DND-41 (cell line): ENCODE data around the gene ERCC4.

Experiments
- ATAC-seq: fragments of 200-7000 bp; cut with Tn5 transposase; 3 replicates; pipeline ENCODE4 v1.9.1; 2021; ENCODE audit warnings: low read depth; ENCODE audit not compliant: insufficient read depth
- DNase-seq: peaks from one replicate; pipeline ENCODE4 v3.0.0-alpha.2; 2020
- H2AFZ ChIP-seq: 2 replicates; pipeline ENCODE4 v1.6.0; 2012; ENCODE audit warnings: low read depth, low read length
- H3K27ac ChIP-seq: 2 replicates; pipeline ENCODE4 v1.5.1; 2012; ENCODE audit warnings: low read length, inconsistent platforms
- H3K27me3 ChIP-seq: fragments of 200-600 bp; sonication (generic); 2 replicates; pipeline ENCODE4 v1.6.0; 2012; ENCODE audit warnings: low read length, mild to moderate bottlenecking, inconsistent platforms; ENCODE audit not compliant: insufficient read depth, poor library complexity
- H3K36me3 ChIP-seq: 2 replicates; pipeline ENCODE4 v1.5.1; 2012; ENCODE audit warnings: low read length, inconsistent platforms; ENCODE audit not compliant: insufficient read depth
- H3K4me1 ChIP-seq: 2 replicates; pipeline ENCODE4 v1.5.1; 2012; ENCODE audit warnings: mild to moderate bottlenecking, low read length; ENCODE audit not compliant: insufficient read depth
- H3K4me2 ChIP-seq: 2 replicates; pipeline ENCODE4 v1.6.0; 2012; ENCODE audit warnings: mild to moderate bottlenecking, moderate library complexity, low read length, inconsistent platforms; ENCODE audit not compliant: insufficient read depth
- H3K4me3 ChIP-seq, 2 experiments: fragments of 200-600 bp in 1 of 2; shearing (Covaris generic) in 1 of 2; 2 replicates each; pipeline ENCODE4 v1.5.1; 2012 to 2016; ENCODE audit warnings: inconsistent platforms in 2 of 2, low read length in 2 of 2, mild to moderate bottlenecking in 2 of 2, low read depth in 1 of 2, moderate library complexity in 1 of 2
- H3K79me2 ChIP-seq: 2 replicates; pipeline ENCODE4 v1.6.0; 2012; ENCODE audit warnings: low read length, inconsistent platforms; ENCODE audit not compliant: insufficient read depth
- H3K9ac ChIP-seq: 2 replicates; pipeline ENCODE4 v1.6.0; 2012; ENCODE audit warnings: low read depth, mild to moderate bottlenecking, inconsistent platforms, low read length, moderate library complexity
- H3K9me3 ChIP-seq: 2 replicates; pipeline ENCODE4 v1.5.1; 2012; ENCODE audit warnings: low read length, moderate library complexity, mild to moderate bottlenecking, inconsistent platforms; ENCODE audit not compliant: insufficient read depth, severe bottlenecking
- H4K20me1 ChIP-seq: 2 replicates; pipeline ENCODE4 v1.6.0; 2012; ENCODE audit warnings: low read length; ENCODE audit not compliant: insufficient read depth
- CTCF ChIP-seq: IDR thresholded peaks from 2 replicates; pipeline ENCODE4 v1.5.1; 2012; ENCODE audit warnings: borderline replicate concordance, low read length, moderate library complexity, mild to moderate bottlenecking; ENCODE audit not compliant: poor library complexity, severe bottlenecking; ENCODE audit errors: extremely low read depth
- EZH2 ChIP-seq: IDR thresholded peaks from 3 replicates; pipeline ENCODE4 v1.6.1; 2012; ENCODE audit warnings: borderline replicate concordance, low read depth, mild to moderate bottlenecking, moderate library complexity, low read length, inconsistent platforms; ENCODE audit not compliant: severe bottlenecking

ERCC4 gene

GRCh38 chr16:13948086-13948485 is 28.1 kb downstream of the ERCC4 start:
- H3K36me3 ChIP-seq: peaks cover 36% of the 10 kb centered on the region
- TF ChIP-seq EZH2 (no peak), CTCF (no peak)
- H4K20me1 ChIP-seq: no peaks in the 10 kb centered on the region
- H3K9me3 ChIP-seq: no peaks in the 10 kb centered on the region
- no peaks in the 10 kb centered on the region for H3K27me3 ChIP-seq
- ATAC-seq (no peak), DNase-seq (no peak)
- no peak overlapping the region for H3K27ac ChIP-seq
- no peaks in the 10 kb centered on the region for H3K79me2 ChIP-seq
- H3K4me2 ChIP-seq: no peak overlapping the region
- H2AFZ ChIP-seq: no peak overlapping the region
- no peak overlapping the region for H3K9ac ChIP-seq
- H3K4me1 ChIP-seq: no peaks in the 10 kb centered on the region
- H3K4me3 ChIP-seq: no peak overlapping the region

GRCh38 chr16:13950821-13951547 is 31.0 kb downstream of the ERCC4 start:
- H3K27ac ChIP-seq: no peak overlapping the region

GRCh38 chr16:13951611-13952010 is 31.7 kb downstream of the ERCC4 start:
- no peaks in the 10 kb centered on the region for H3K27me3 ChIP-seq
- H3K4me3 ChIP-seq: no peak overlapping the region
- peaks cover 17% of the 10 kb centered on the region for H3K36me3 ChIP-seq
- H3K9me3 ChIP-seq: no peaks in the 10 kb centered on the region
- H2AFZ ChIP-seq: no peak overlapping the region
- H4K20me1 ChIP-seq: no peaks in the 10 kb centered on the region; the same call in 1 of the 2 replicates
- no peak overlapping the region for H3K27ac ChIP-seq
- ATAC-seq (no peak), DNase-seq (no peak)
- H3K4me1 ChIP-seq: no peaks in the 10 kb centered on the region
- no peak for TF ChIP-seq EZH2
- no peak for TF ChIP-seq CTCF
- no peak overlapping the region for H3K9ac ChIP-seq
- H3K79me2 ChIP-seq: no peaks in the 10 kb centered on the region
- H3K4me2 ChIP-seq: no peak overlapping the region

More at GRCh38 chr16:13950821-13951547, 31.0 kb downstream of the ERCC4 start:
- Histone ChIP-seq H3K9me3 (no peaks in the 10 kb centered on the region), H3K4me2 (no peak overlapping the region), H3K36me3 (peaks cover 22% of the 10 kb centered on the region), H3K9ac (no peak overlapping the region), H3K4me1 (no peaks in the 10 kb centered on the region), H3K4me3 (no peak overlapping the region), H3K79me2 (no peaks in the 10 kb centered on the region), H3K27me3 (no peaks in the 10 kb centered on the region), H4K20me1 (no peaks in the 10 kb centered on the region), H2AFZ (no peak overlapping the region)
- no peak for DNase-seq
- no peak for TF ChIP-seq EZH2
- no peak for TF ChIP-seq CTCF
- no peak for ATAC-seq

GRCh38 chr16:13953501-13953900 is 33.5 kb downstream of the ERCC4 start:
- no peak overlapping the region for H3K4me2 ChIP-seq

More at GRCh38 chr16:13953501-13953900, 33.5 kb downstream of the ERCC4 start:
- Histone ChIP-seq H3K9me3 (no peaks in the 10 kb centered on the region), H4K20me1 (no peaks in the 10 kb centered on the region; the same call in 1 of the 2 replicates), H3K4me1 (no peaks in the 10 kb centered on the region), H3K79me2 (no peaks in the 10 kb centered on the region), H3K27ac (no peak overlapping the region), H3K36me3 (peaks cover 5% of the 10 kb centered on the region), H3K9ac (no peak overlapping the region), H3K4me3 (no peak overlapping the region), H3K27me3 (no peaks in the 10 kb centered on the region), H2AFZ (no peak overlapping the region)
- ATAC-seq: no peak
- no peak for DNase-seq
- TF ChIP-seq CTCF (no peak), EZH2 (no peak)
